ENCODE results near the gene NOP53. TPM values are rescaled to one million over a fixed set of nuclear protein-coding genes. Genes with fewer than 3 reads are reported as not detected.
"Not testable (repeated sequence)": the region's sequence is repeated elsewhere in the genome, so short reads cannot be mapped to it uniquely, and the experiment has no call there.

NOP53 gene
- total RNA-seq, 1 donor from 2014 or later, result 89.9 TPM

GRCh38 chr19:47767349-47767748 lies 22.0 kb downstream of the NOP53 start:
- Histone ChIP-seq H3K27ac (ENCODE audit: low read depth, low read length) (no peak overlapping the region), H3K79me2 (ENCODE audit: insufficient read depth, low read length) (no peaks in the 10 kb centered on the region), H3K4me2 (ENCODE audit: low read length) (no peak overlapping the region), H3K4me1 (ENCODE audit: insufficient read depth, low read length) (no peaks in the 10 kb centered on the region), H3K9me3 (ENCODE audit: insufficient read depth, low read depth, low read length) (no peaks in the 10 kb centered on the region), H3K9ac (ENCODE audit: low read length) (no peak overlapping the region), H3K27me3 (ENCODE audit: insufficient read depth, low read length) (peaks cover 6% of the 10 kb centered on the region), H4K20me1 (ENCODE audit: insufficient read depth, low read length) (no peaks in the 10 kb centered on the region), H3K4me3 (ENCODE audit: insufficient read depth, low read depth, low read length) (no peak overlapping the region), H3K36me3 (ENCODE audit: insufficient read depth, low read length) (no peaks in the 10 kb centered on the region), H2AFZ (ENCODE audit: low read depth, low read length) (no peak overlapping the region)
- Mint-ChIP-seq H3K4me1 (ENCODE audit: low read depth, unreplicated experiment) (peaks cover 7% of the 10 kb centered on the region), H3K4me3 (ENCODE audit: unreplicated experiment) (no peak overlapping the region), H3K9me3 (ENCODE audit: unreplicated experiment) (peaks cover 4% of the 10 kb centered on the region), H3K36me3 (ENCODE audit: low read depth, unreplicated experiment) (peaks cover 2% of the 10 kb centered on the region), H3K27me3 (ENCODE audit: low read depth, unreplicated experiment) (no peaks in the 10 kb centered on the region), H3K27ac (ENCODE audit: unreplicated experiment) (no peak overlapping the region)
- TF ChIP-seq EZH2 (IDR thresholded peaks at IDR 0.05; ENCODE audit: insufficient read depth, low read length), result no peak
- no peak for TF ChIP-seq CTCF (IDR thresholded peaks at IDR 0.05; ENCODE audit: insufficient read depth, low read depth, low read length)
- no peak for DNase-seq (ENCODE audit: low read depth)
- no peak for FAIRE-seq

- Mint-ChIP-seq H3K36me3 (ENCODE audit: low read depth, unreplicated experiment) (peaks cover 2% of the 10 kb centered on the region), H3K27ac (ENCODE audit: unreplicated experiment) (no peak overlapping the region), H3K27me3 (ENCODE audit: low read depth, unreplicated experiment) (no peaks in the 10 kb centered on the region), H3K4me3 (ENCODE audit: unreplicated experiment) (no peak overlapping the region), H3K9me3 (ENCODE audit: unreplicated experiment) (peaks cover 4% of the 10 kb centered on the region), H3K4me1 (ENCODE audit: low read depth, unreplicated experiment) (peaks cover 7% of the 10 kb centered on the region)
- DNase-seq (ENCODE audit: low read depth), result no peak
- FAIRE-seq, result no peak
- no peaks in the 10 kb centered on the region for H3K4me1 ChIP-seq (ENCODE audit: insufficient read depth, low read length)
- no peaks in the 10 kb centered on the region for H3K9me3 ChIP-seq (ENCODE audit: insufficient read depth, low read depth, low read length)
- TF ChIP-seq CTCF (IDR thresholded peaks at IDR 0.05; ENCODE audit: insufficient read depth, low read depth, low read length), result no peak
- no peak for TF ChIP-seq EZH2 (IDR thresholded peaks at IDR 0.05; ENCODE audit: insufficient read depth, low read length)
- no peaks in the 10 kb centered on the region for H3K79me2 ChIP-seq (ENCODE audit: insufficient read depth, low read length)
- H4K20me1 ChIP-seq (ENCODE audit: insufficient read depth, low read length), result no peaks in the 10 kb centered on the region
- H3K4me3 ChIP-seq (ENCODE audit: insufficient read depth, low read depth, low read length), result no peak overlapping the region
- H3K27me3 ChIP-seq (ENCODE audit: insufficient read depth, low read length), result peaks cover 6% of the 10 kb centered on the region
- H3K9ac ChIP-seq (ENCODE audit: low read length), result no peak overlapping the region
- no peak overlapping the region for H3K27ac ChIP-seq (ENCODE audit: low read depth, low read length)
- no peak overlapping the region for H3K4me2 ChIP-seq (ENCODE audit: low read length)
- no peaks in the 10 kb centered on the region for H3K36me3 ChIP-seq (ENCODE audit: insufficient read depth, low read length)
- H2AFZ ChIP-seq (ENCODE audit: low read depth, low read length), result no peak overlapping the region
These were observed 23.3 kb downstream of the NOP53 start for GRCh38 chr19:47768604-47769003.

DNA sequence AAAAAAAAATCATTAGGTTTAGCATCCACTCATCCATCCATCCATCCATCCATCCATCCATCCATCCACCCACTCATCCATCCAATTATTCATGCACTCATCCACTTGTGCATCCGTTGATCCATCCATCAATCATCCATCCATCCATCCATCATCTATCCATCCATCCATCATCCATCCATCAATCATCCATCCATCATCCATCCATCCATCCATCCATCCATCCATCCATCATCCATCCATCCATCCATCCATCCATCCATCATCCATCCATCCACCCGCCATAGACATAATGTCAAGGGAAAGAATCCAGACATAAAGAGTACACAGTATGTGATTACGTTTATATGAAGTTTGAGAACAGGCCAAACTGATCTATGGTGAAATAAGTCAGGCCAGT lies 24.2 kb downstream of the NOP53 start:
- Histone ChIP-seq H3K9ac (ENCODE audit: low read length) (no peak overlapping the region), H3K4me3 (ENCODE audit: insufficient read depth, low read depth, low read length) (no peak overlapping the region), H3K4me2 (ENCODE audit: low read length) (no peak overlapping the region), H3K27me3 (ENCODE audit: insufficient read depth, low read length) (peaks cover 6% of the 10 kb centered on the region), H3K27ac (ENCODE audit: low read depth, low read length) (no peak overlapping the region), H3K36me3 (ENCODE audit: insufficient read depth, low read length) (no peaks in the 10 kb centered on the region), H2AFZ (ENCODE audit: low read depth, low read length) (no peak overlapping the region), H3K79me2 (ENCODE audit: insufficient read depth, low read length) (no peaks in the 10 kb centered on the region), H3K4me1 (ENCODE audit: insufficient read depth, low read length) (no peaks in the 10 kb centered on the region), H4K20me1 (ENCODE audit: insufficient read depth, low read length) (no peaks in the 10 kb centered on the region), H3K9me3 (ENCODE audit: insufficient read depth, low read depth, low read length) (no peaks in the 10 kb centered on the region)
- Mint-ChIP-seq H3K4me1 (ENCODE audit: low read depth, unreplicated experiment) (peaks cover 9% of the 10 kb centered on the region), H3K36me3 (ENCODE audit: low read depth, unreplicated experiment) (peaks cover 2% of the 10 kb centered on the region), H3K9me3 (ENCODE audit: unreplicated experiment) (peaks cover 4% of the 10 kb centered on the region), H3K4me3 (ENCODE audit: unreplicated experiment) (no peak overlapping the region), H3K27me3 (ENCODE audit: low read depth, unreplicated experiment) (no peaks in the 10 kb centered on the region), H3K27ac (ENCODE audit: unreplicated experiment) (no peak overlapping the region)
- TF ChIP-seq CTCF (IDR thresholded peaks at IDR 0.05; ENCODE audit: insufficient read depth, low read depth, low read length) (no peak), EZH2 (IDR thresholded peaks at IDR 0.05; ENCODE audit: insufficient read depth, low read length) (no peak)
- FAIRE-seq, result no peak
- no peak for DNase-seq (ENCODE audit: low read depth)

GRCh38 chr19:47771291-47771690 lies 25.9 kb downstream of the NOP53 start:
- H3K27me3 Mint-ChIP-seq (ENCODE audit: low read depth, unreplicated experiment); H3K9ac ChIP-seq (ENCODE audit: low read length); H3K4me2 ChIP-seq (ENCODE audit: low read length); H3K4me3 ChIP-seq (ENCODE audit: insufficient read depth, low read depth, low read length); H3K36me3 Mint-ChIP-seq (ENCODE audit: low read depth, unreplicated experiment); H3K27ac ChIP-seq (ENCODE audit: low read depth, low read length); H3K27me3 ChIP-seq (ENCODE audit: insufficient read depth, low read length); H3K9me3 ChIP-seq (ENCODE audit: insufficient read depth, low read depth, low read length); H3K4me1 Mint-ChIP-seq (ENCODE audit: low read depth, unreplicated experiment); H3K27ac Mint-ChIP-seq (ENCODE audit: unreplicated experiment); H3K36me3 ChIP-seq (ENCODE audit: insufficient read depth, low read length); H3K79me2 ChIP-seq (ENCODE audit: insufficient read depth, low read length); FAIRE-seq; H3K4me1 ChIP-seq (ENCODE audit: insufficient read depth, low read length); DNase-seq (ENCODE audit: low read depth); H4K20me1 ChIP-seq (ENCODE audit: insufficient read depth, low read length); H2AFZ ChIP-seq (ENCODE audit: low read depth, low read length); H3K9me3 Mint-ChIP-seq (ENCODE audit: unreplicated experiment); H3K4me3 Mint-ChIP-seq (ENCODE audit: unreplicated experiment): not testable (repeated sequence)

All from astrocyte (in vitro differentiated cells and primary cell).